Measurements from ENCODE around the gene CCSER1. TPM values are rescaled to one million over a fixed set of nuclear protein-coding genes. Genes with fewer than 3 reads are reported as not detected.

The CCSER1 gene
- total RNA-seq, 1 donor from 2014 or later, result 15.7 TPM

DNA sequence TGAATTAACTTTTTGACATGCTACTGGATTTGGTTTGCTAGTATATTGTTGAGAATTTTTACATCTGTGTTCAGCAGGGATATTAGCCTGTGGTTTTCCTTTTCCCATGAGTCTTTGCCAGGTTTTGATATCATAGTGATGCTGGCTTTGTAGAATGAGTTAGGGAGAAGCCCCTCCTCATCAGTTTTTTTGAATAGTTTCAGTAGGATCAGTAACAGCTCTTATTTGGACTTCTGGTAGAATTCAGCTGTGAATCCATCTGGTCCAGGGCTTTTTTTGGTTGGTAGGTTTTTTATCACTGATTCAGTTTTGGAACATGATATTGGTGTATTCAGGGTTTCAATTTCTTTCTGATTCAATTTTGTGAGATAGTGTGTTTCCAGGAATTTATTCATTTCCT is 1386.1 kb downstream of the CCSER1 start:
- no peak overlapping the region for H3K4me3 Mint-ChIP-seq (ENCODE audit: unreplicated experiment)
- TF ChIP-seq, protein P1, sequence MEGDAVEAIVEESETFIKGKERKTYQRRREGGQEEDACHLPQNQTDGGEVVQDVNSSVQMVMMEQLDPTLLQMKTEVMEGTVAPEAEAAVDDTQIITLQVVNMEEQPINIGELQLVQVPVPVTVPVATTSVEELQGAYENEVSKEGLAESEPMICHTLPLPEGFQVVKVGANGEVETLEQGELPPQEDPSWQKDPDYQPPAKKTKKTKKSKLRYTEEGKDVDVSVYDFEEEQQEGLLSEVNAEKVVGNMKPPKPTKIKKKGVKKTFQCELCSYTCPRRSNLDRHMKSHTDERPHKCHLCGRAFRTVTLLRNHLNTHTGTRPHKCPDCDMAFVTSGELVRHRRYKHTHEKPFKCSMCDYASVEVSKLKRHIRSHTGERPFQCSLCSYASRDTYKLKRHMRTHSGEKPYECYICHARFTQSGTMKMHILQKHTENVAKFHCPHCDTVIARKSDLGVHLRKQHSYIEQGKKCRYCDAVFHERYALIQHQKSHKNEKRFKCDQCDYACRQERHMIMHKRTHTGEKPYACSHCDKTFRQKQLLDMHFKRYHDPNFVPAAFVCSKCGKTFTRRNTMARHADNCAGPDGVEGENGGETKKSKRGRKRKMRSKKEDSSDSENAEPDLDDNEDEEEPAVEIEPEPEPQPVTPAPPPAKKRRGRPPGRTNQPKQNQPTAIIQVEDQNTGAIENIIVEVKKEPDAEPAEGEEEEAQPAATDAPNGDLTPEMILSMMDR (IDR thresholded peaks at IDR 0.05; ENCODE audit: partially characterized antibody, unreplicated experiment), result no peak
- H3K27me3 Mint-ChIP-seq (ENCODE audit: unreplicated experiment), result no peaks in the 10 kb centered on the region
- peaks cover 10% of the 10 kb centered on the region for H3K36me3 Mint-ChIP-seq (ENCODE audit: unreplicated experiment)
- DNase-seq, result no peak
- H3K4me1 Mint-ChIP-seq (ENCODE audit: low read depth, unreplicated experiment), result no peaks in the 10 kb centered on the region
- peaks cover 5% of the 10 kb centered on the region for H3K9me3 Mint-ChIP-seq (ENCODE audit: unreplicated experiment)
- H3K27ac Mint-ChIP-seq (ENCODE audit: unreplicated experiment), result no peak overlapping the region

DNA sequence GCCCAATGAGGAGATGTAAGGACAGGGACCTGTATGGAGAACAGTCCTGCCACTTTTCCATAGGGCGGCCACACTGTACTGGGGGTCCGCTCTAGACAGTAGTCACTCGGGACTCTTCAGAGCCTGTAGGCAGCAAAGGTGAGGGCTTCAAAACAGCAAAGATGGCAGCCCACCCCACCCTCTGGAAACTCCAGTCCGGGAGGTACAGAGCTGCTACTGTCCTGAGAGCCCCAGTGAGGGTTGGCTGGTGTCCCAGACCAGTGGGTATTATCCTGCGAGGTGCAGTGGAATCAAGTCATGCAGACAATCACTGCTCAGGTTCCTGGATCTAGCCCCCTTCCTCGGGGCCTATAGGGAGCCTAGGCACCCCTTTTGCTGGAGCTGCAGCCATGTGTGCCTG is 1392.0 kb downstream of the CCSER1 start:
- TF ChIP-seq, protein P1 (IDR thresholded peaks at IDR 0.05; ENCODE audit: partially characterized antibody, unreplicated experiment), result no peak
- H3K9me3 Mint-ChIP-seq (ENCODE audit: unreplicated experiment), result peaks cover 3% of the 10 kb centered on the region
- H3K36me3 Mint-ChIP-seq (ENCODE audit: unreplicated experiment), result peaks cover 7% of the 10 kb centered on the region
- no peaks in the 10 kb centered on the region for H3K27me3 Mint-ChIP-seq (ENCODE audit: unreplicated experiment)
- no peaks in the 10 kb centered on the region for H3K4me1 Mint-ChIP-seq (ENCODE audit: low read depth, unreplicated experiment)
- no peak for DNase-seq
- no peak overlapping the region for H3K27ac Mint-ChIP-seq (ENCODE audit: unreplicated experiment)
- H3K4me3 Mint-ChIP-seq (ENCODE audit: unreplicated experiment), result no peak overlapping the region

DNA sequence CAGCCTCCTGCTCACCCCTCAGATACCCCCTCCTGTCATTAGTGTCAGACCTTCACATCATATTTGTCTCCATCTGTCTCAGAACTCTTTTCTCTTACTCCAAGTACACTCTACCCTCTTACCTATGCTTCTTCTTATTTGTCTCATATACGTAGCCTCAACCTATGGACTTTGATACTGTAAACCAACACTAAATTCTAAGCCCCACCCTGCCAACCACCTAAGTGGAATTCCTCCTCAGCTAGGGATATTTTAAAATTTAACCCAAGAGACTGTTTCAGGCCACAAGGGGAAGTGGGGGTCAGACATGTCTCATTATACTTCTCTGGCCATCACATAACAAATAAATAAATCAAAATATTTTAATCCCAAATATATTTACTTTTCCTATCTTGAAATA is 1398.4 kb downstream of the CCSER1 start:
- H3K4me3 Mint-ChIP-seq (ENCODE audit: unreplicated experiment), result no peak overlapping the region
- no peaks in the 10 kb centered on the region for H3K4me1 Mint-ChIP-seq (ENCODE audit: low read depth, unreplicated experiment)
- peaks cover 3% of the 10 kb centered on the region for H3K9me3 Mint-ChIP-seq (ENCODE audit: unreplicated experiment)
- no peak overlapping the region for H3K27ac Mint-ChIP-seq (ENCODE audit: unreplicated experiment)
- DNase-seq, result no peak
- TF ChIP-seq, protein P1 (IDR thresholded peaks at IDR 0.05; ENCODE audit: partially characterized antibody, unreplicated experiment), result no peak
- H3K36me3 Mint-ChIP-seq (ENCODE audit: unreplicated experiment), result peaks cover 4% of the 10 kb centered on the region
- no peaks in the 10 kb centered on the region for H3K27me3 Mint-ChIP-seq (ENCODE audit: unreplicated experiment)

DNA sequence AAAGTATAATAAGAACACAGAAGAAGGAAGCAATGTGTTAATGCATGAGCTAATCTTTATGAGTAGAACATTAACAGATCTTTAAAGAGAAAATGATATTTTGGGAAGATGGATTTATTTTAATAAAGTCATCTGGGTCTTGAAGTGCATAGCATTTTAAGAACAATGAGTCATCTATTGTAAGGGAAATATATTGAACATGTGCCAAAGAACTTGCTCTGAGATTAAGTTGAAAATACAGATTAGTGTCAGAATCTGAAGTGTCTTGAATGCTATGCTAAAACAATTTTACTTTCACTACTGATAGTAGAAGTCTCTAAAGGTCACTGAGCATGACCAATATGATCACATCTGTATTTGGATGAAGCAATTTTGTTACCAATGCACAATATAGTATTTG is 1399.9 kb downstream of the CCSER1 start:
- peaks cover 2% of the 10 kb centered on the region for H3K9me3 Mint-ChIP-seq (ENCODE audit: unreplicated experiment)

DNA sequence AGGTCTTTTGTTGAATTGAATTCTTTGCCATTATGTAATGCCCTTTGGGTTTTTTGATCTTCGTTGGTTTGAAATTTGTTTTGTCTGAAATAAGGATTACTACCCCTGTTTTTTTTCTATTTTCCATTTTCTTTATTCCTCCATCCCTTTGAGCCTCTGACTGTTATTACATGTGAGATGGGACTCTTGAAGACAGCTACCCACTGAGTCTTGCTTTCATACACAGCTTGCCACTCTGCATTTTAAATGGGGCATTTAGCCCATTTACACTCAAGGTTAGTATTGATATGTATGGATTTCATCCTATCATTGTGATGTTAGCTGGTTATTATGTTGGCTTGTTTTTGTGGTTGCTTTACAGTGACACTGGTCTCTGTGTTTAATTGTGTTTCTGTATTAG is 1440.4 kb downstream of the CCSER1 start:
- no peaks in the 10 kb centered on the region for H3K4me1 Mint-ChIP-seq (ENCODE audit: low read depth, unreplicated experiment)
- no peak overlapping the region for H3K27ac Mint-ChIP-seq (ENCODE audit: unreplicated experiment)

More for the DNA sequence above, 1399.9 kb downstream of the CCSER1 start:
- no peak overlapping the region for H3K27ac Mint-ChIP-seq (ENCODE audit: unreplicated experiment)
- H3K4me1 Mint-ChIP-seq (ENCODE audit: low read depth, unreplicated experiment), result no peaks in the 10 kb centered on the region
- DNase-seq, result no peak
- H3K4me3 Mint-ChIP-seq (ENCODE audit: unreplicated experiment), result no peak overlapping the region
- H3K36me3 Mint-ChIP-seq (ENCODE audit: unreplicated experiment), result peaks cover 4% of the 10 kb centered on the region
- no peaks in the 10 kb centered on the region for H3K27me3 Mint-ChIP-seq (ENCODE audit: unreplicated experiment)
- TF ChIP-seq, protein P1 (IDR thresholded peaks at IDR 0.05; ENCODE audit: partially characterized antibody, unreplicated experiment), result no peak

More for the DNA sequence above, 1440.4 kb downstream of the CCSER1 start:
- no peaks in the 10 kb centered on the region for H3K27me3 Mint-ChIP-seq (ENCODE audit: unreplicated experiment)
- no peak overlapping the region for H3K4me3 Mint-ChIP-seq (ENCODE audit: unreplicated experiment)
- DNase-seq, result no peak
- H3K9me3 Mint-ChIP-seq (ENCODE audit: unreplicated experiment), result peaks cover 9% of the 10 kb centered on the region
- peaks cover 22% of the 10 kb centered on the region for H3K36me3 Mint-ChIP-seq (ENCODE audit: unreplicated experiment)
- TF ChIP-seq, protein P1 (IDR thresholded peaks at IDR 0.05; ENCODE audit: partially characterized antibody, unreplicated experiment), result no peak
